H9 (cell line): ENCODE results near the gene NUP58. TPM values are rescaled to one million over a fixed set of nuclear protein-coding genes. Genes with fewer than 3 reads are reported as not detected.

Source experiments
- DNase-seq: peaks from one replicate; pipeline ENCODE4 v3.0.0-alpha.2; 2017
- H2AFZ ChIP-seq: one replicate; pipeline ENCODE4 v1.6.1; 2013; ENCODE audit warnings: mild to moderate bottlenecking, low read length, control low read depth, moderate library complexity
- H2AK5ac ChIP-seq: 2 replicates; pipeline ENCODE4 v1.6.1; 2013; ENCODE audit warnings: low read length, control low read depth, mixed read lengths; ENCODE audit not compliant: insufficient read length
- H2BK120ac ChIP-seq: one replicate; pipeline ENCODE4 v1.6.1; 2013; ENCODE audit warnings: low read depth, mild to moderate bottlenecking, low read length, control low read depth, inconsistent platforms; ENCODE audit not compliant: poor library complexity, severe bottlenecking
- H2BK12ac ChIP-seq: 2 replicates; pipeline ENCODE4 v1.6.1; 2013; ENCODE audit warnings: low read length, control low read depth, mixed read lengths, low read depth; ENCODE audit not compliant: insufficient read length
- H2BK15ac ChIP-seq: 2 replicates; pipeline ENCODE4 v1.6.1; 2013; ENCODE audit warnings: low read depth, low read length, control low read depth
- H2BK20ac ChIP-seq: one replicate; pipeline ENCODE4 v1.6.1; 2013; ENCODE audit warnings: low read depth, mild to moderate bottlenecking, low read length, control low read depth, inconsistent platforms; ENCODE audit not compliant: poor library complexity, severe bottlenecking
- H2BK5ac ChIP-seq: 2 replicates; pipeline ENCODE4 v1.6.1; 2013; ENCODE audit warnings: low read length, control low read depth, mixed read lengths; ENCODE audit not compliant: insufficient read length
- H3K14ac ChIP-seq: 2 replicates; pipeline ENCODE4 v1.6.1; 2013; ENCODE audit warnings: low read length, control low read depth; ENCODE audit not compliant: insufficient read depth
- H3K18ac ChIP-seq: 2 replicates; pipeline ENCODE4 v1.6.1; 2013; ENCODE audit warnings: low read depth, mild to moderate bottlenecking, mixed read lengths, low read length, control low read depth; ENCODE audit not compliant: insufficient read length
- H3K23ac ChIP-seq: 2 replicates; pipeline ENCODE4 v1.6.1; 2013; ENCODE audit warnings: low read length, control low read depth, mixed read lengths, low read depth; ENCODE audit not compliant: insufficient read length
- H3K23me2 ChIP-seq: 2 replicates; pipeline ENCODE4 v1.6.1; 2013; ENCODE audit warnings: low read depth, mild to moderate bottlenecking, mixed read lengths, low read length, control low read depth; ENCODE audit not compliant: insufficient read length, poor library complexity, severe bottlenecking
- H3K27ac ChIP-seq: 2 replicates; pipeline ENCODE4 v1.5.1; 2013; ENCODE audit warnings: low read length, control low read depth, mixed read lengths, low read depth; ENCODE audit not compliant: insufficient read length
- H3K27me3 ChIP-seq: 2 replicates; pipeline ENCODE4 v1.6.1; 2013; ENCODE audit warnings: low read length, control low read depth, inconsistent platforms; ENCODE audit not compliant: insufficient read depth
- H3K4ac ChIP-seq: 2 replicates; pipeline ENCODE4 v1.6.1; 2013; ENCODE audit warnings: low read depth, mild to moderate bottlenecking, control low read depth, inconsistent platforms, low read length, moderate library complexity
- H3K4me1 ChIP-seq: 2 replicates; pipeline ENCODE4 v1.6.1; 2013; ENCODE audit warnings: low read length, control low read depth, inconsistent platforms; ENCODE audit not compliant: insufficient read depth
- H3K4me2 ChIP-seq: 2 replicates; pipeline ENCODE4 v1.6.1; 2013; ENCODE audit warnings: low read length, control low read depth, mixed read lengths; ENCODE audit not compliant: insufficient read length, insufficient read depth
- H3K56ac ChIP-seq: 2 replicates; pipeline ENCODE4 v1.6.1; 2013; ENCODE audit warnings: low read depth, mild to moderate bottlenecking, mixed read lengths, low read length, control low read depth; ENCODE audit not compliant: insufficient read length
- H3K79me1 ChIP-seq: 2 replicates; pipeline ENCODE4 v1.6.1; 2013; ENCODE audit warnings: low read depth, mild to moderate bottlenecking, moderate library complexity, low read length, control low read depth, inconsistent platforms; ENCODE audit not compliant: insufficient read depth, poor library complexity, severe bottlenecking
- H3K79me2 ChIP-seq: 2 replicates; pipeline ENCODE4 v1.6.1; 2013; ENCODE audit warnings: low read length, control low read depth, inconsistent platforms; ENCODE audit not compliant: insufficient read depth
- H3K9ac ChIP-seq: 2 replicates; pipeline ENCODE4 v1.6.1; 2013; ENCODE audit warnings: low read length, control low read depth, mixed read lengths; ENCODE audit not compliant: insufficient read length; ENCODE audit errors: extremely low read depth
- H3K9me3 ChIP-seq: one replicate; pipeline ENCODE4 v1.6.1; 2013; ENCODE audit warnings: low read depth, low read length, inconsistent platforms; ENCODE audit not compliant: control insufficient read depth
- H3T11ph ChIP-seq: one replicate; pipeline ENCODE4 v1.6.1; 2013; ENCODE audit warnings: mild to moderate bottlenecking, low read length, control low read depth, inconsistent platforms
- H4K20me1 ChIP-seq: one replicate; pipeline ENCODE4 v1.6.1; 2013; ENCODE audit not compliant: control insufficient read depth, insufficient read length, insufficient read depth
- H4K5ac ChIP-seq: 2 replicates; pipeline ENCODE4 v1.6.1; 2013; ENCODE audit warnings: low read depth, mild to moderate bottlenecking, mixed read lengths, low read length, control low read depth; ENCODE audit not compliant: insufficient read length
- H4K8ac ChIP-seq: replicated peaks from 2 replicates; pipeline ENCODE4 v1.6.1; 2013; ENCODE audit warnings: low read length, control low read depth, mixed read lengths, low read depth; ENCODE audit not compliant: insufficient read length
- H4K91ac ChIP-seq: 2 replicates; pipeline ENCODE4 v1.6.1; 2013; ENCODE audit warnings: low read depth, mild to moderate bottlenecking, moderate library complexity, mixed read lengths, low read length, control low read depth; ENCODE audit not compliant: insufficient read length
- H3K27ac Mint-ChIP-seq, 3 experiments: 2 replicates in 2 of 3; 3 replicates in 1 of 3; pipeline ENCODE4 v1.8.0; 2020 to 2021; ENCODE audit warnings: mixed read lengths in 3 of 3, mild to moderate bottlenecking in 1 of 3, moderate library complexity in 1 of 3
- H3K27me3 Mint-ChIP-seq: 2 replicates; pipeline ENCODE4 v1.8.0; 2021; ENCODE audit warnings: low read depth, mild to moderate bottlenecking, moderate library complexity, mixed read lengths
- H3K36me3 Mint-ChIP-seq, 3 experiments: 2 replicates in 2 of 3; 3 replicates in 1 of 3; pipeline ENCODE4 v1.8.0; 2020 to 2021; ENCODE audit warnings: low read depth in 3 of 3, mixed read lengths in 3 of 3; ENCODE audit not compliant: insufficient read depth in 1 of 3
- H3K4me1 Mint-ChIP-seq, 2 experiments: 2 replicates each; pipeline ENCODE4 v1.8.0; 2020; ENCODE audit warnings: mixed read lengths in 2 of 2
- H3K4me3 Mint-ChIP-seq, 2 experiments: 2 replicates in 1 of 2; 3 replicates in 1 of 2; pipeline ENCODE4 v1.8.0; 2020 to 2021; ENCODE audit warnings: mild to moderate bottlenecking in 2 of 2, mixed read lengths in 2 of 2, moderate library complexity in 1 of 2
- H3K9me3 Mint-ChIP-seq, 2 experiments: 2 replicates in 1 of 2; 3 replicates in 1 of 2; pipeline ENCODE4 v1.8.0; 2020; ENCODE audit warnings: mild to moderate bottlenecking in 2 of 2, mixed read lengths in 2 of 2, moderate library complexity in 1 of 2
- WGBS: extraction: QIAGEN DNeasy Blood & Tissue Kit; methylation state at CpG from one replicate; pipeline ENCODE4 v1.1.7; 2013; ENCODE audit warnings: missing lambda C conversion rate, low lambda C conversion rate, mixed read lengths; ENCODE audit not compliant: insufficient read length; ENCODE audit errors: extremely low coverage; 5-methylcytosine and 5-hydroxymethylcytosine counted together
- total RNA-seq: library from RNA; stranded (reverse); gene quantifications from 2 replicates; pipeline ENCODE4 v1.2.1, GENCODE V29; 2021
- TF ChIP-seq, protein P1 (sequence below): fragments of 200-600 bp; sonication (generic); conservative IDR thresholded peaks from 3 replicates; pipeline ENCODE4 v1.8.0; 2021; ENCODE audit warnings: antibody characterized with exemption, mild to moderate bottlenecking

NUP58 gene
- total RNA-seq, 1 experiment from 2014 or later = 77.6 TPM

DNA sequence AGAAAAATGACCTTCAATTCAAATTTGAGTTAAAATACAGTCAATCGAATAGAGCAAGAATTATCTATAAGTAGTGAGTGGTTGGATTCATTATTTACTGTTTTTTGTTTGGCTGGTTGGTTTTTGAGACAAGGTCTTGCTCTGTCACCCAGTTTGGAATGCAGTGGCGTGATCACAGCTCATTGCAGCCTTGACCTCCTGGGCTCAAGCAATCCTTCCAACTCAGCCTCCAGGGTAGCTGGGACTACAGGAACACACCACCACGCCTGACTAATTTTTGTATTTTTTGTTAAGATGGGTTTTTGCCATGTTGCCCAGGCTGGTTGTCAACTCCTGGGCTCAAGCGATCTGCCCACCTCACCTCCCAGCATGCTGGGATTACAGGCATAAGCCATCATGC lies 39.2 kb upstream of the NUP58 start:
- H2BK20ac ChIP-seq = no peak overlapping the region
- TF ChIP-seq, protein P1, sequence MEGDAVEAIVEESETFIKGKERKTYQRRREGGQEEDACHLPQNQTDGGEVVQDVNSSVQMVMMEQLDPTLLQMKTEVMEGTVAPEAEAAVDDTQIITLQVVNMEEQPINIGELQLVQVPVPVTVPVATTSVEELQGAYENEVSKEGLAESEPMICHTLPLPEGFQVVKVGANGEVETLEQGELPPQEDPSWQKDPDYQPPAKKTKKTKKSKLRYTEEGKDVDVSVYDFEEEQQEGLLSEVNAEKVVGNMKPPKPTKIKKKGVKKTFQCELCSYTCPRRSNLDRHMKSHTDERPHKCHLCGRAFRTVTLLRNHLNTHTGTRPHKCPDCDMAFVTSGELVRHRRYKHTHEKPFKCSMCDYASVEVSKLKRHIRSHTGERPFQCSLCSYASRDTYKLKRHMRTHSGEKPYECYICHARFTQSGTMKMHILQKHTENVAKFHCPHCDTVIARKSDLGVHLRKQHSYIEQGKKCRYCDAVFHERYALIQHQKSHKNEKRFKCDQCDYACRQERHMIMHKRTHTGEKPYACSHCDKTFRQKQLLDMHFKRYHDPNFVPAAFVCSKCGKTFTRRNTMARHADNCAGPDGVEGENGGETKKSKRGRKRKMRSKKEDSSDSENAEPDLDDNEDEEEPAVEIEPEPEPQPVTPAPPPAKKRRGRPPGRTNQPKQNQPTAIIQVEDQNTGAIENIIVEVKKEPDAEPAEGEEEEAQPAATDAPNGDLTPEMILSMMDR = no peak
- H3K56ac ChIP-seq = no peak overlapping the region
- no peak overlapping the region for H2BK5ac ChIP-seq
- H4K91ac ChIP-seq = no peak overlapping the region
- peaks cover 0 to 21% (median 9%) of the 10 kb centered on the region in 3 experiments; a peak in 5 of 7 replicates for H3K36me3 Mint-ChIP-seq
- H2BK120ac ChIP-seq = no peak overlapping the region
- no peak for DNase-seq
- no peak overlapping the region for H4K8ac ChIP-seq
- H3K4ac ChIP-seq = no peak overlapping the region
- H3K4me1 Mint-ChIP-seq = no peaks in the 10 kb centered on the region
- no peaks in the 10 kb centered on the region for H3K79me2 ChIP-seq
- H3K9me3 Mint-ChIP-seq = no peaks in the 10 kb centered on the region
- no CpG with 5 or more reads among the region's 4 CpGs for WGBS
- H3K18ac ChIP-seq = no peak overlapping the region
- H3K27ac ChIP-seq = no peak overlapping the region
- no peak overlapping the region for H3K4me3 Mint-ChIP-seq
- no peak overlapping the region for H3K27ac Mint-ChIP-seq
- H3K9me3 ChIP-seq = no peaks in the 10 kb centered on the region
- H4K5ac ChIP-seq = no peak overlapping the region
- H3K27me3 Mint-ChIP-seq = no peaks in the 10 kb centered on the region
- no peak overlapping the region for H3K4me2 ChIP-seq
- H2AFZ ChIP-seq = no peak overlapping the region
- H3K14ac ChIP-seq = no peak overlapping the region
- H3K23me2 ChIP-seq = no peaks in the 10 kb centered on the region
- H3K4me1 ChIP-seq = no peaks in the 10 kb centered on the region
- no peaks in the 10 kb centered on the region for H3K79me1 ChIP-seq
- H2BK15ac ChIP-seq = no peak overlapping the region
- H3T11ph ChIP-seq = no peak overlapping the region
- H3K9ac ChIP-seq = no peak overlapping the region
- H4K20me1 ChIP-seq = no peaks in the 10 kb centered on the region
- no peaks in the 10 kb centered on the region for H3K27me3 ChIP-seq
- H2AK5ac ChIP-seq = no peak overlapping the region
- no peak overlapping the region for H3K23ac ChIP-seq
- no peak overlapping the region for H2BK12ac ChIP-seq
